ENCODE results near the gene PRDM16.
A peak's percentile ranks its signal among the peaks of the same experiment; 100 is the strongest.

The PRDM16 gene

DNA sequence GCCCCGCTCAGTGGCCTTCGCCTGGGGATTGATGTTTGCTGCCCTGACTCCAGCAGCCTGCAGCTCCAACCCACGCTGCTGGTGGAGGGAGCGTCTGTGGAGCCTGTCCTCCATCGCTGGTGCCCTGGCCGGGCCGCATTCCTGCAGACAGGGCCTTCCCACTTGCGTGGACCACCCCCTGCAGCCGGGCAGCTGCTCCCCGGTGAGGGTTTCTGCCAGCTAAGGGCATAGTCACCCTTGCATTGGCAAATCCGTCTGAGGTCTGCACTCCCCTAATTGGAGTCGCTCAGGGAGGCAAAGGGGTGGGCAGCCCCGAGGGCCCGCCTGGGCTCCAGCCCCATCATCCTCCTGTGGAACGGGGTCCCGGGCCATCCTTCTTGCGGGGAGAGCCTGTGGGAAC, 43.5 kb downstream of the PRDM16 start:
- Histone ChIP-seq H3K4me3 (ENCODE audit: low read depth, low read length) (no peak overlapping the region), H3K9me3 (ENCODE audit: control insufficient read depth, insufficient read depth, low read depth, low read length) (no peaks in the 10 kb centered on the region), H3K27ac (ENCODE audit: extremely low read depth, low read depth, low read length) (no peak overlapping the region), H3K4me1 (ENCODE audit: control insufficient read depth, insufficient read depth, low read length) (no peaks in the 10 kb centered on the region), H3K36me3 (ENCODE audit: control insufficient read depth in 2 of 2, insufficient read depth in 1 of 2, low read length in 2 of 2) (peaks cover 0 to 9% of the 10 kb centered on the region in 2 experiments; a peak in 1 of 3 replicates)
- ChIA-PET CTCF (no interaction called here), POLR2A (no interaction called here)
- TF ChIP-seq ZNF341 (tag by site-specific recombination; IDR thresholded peaks at IDR 0.05; ENCODE audit: low read depth) (0 out of 2 replicates have a peak, but pooled peaks have one; percentile 19), SP7 (tag by site-specific recombination; IDR thresholded peaks at IDR 0.05) (no peak), ZBTB1 (tag by site-specific recombination; IDR thresholded peaks at IDR 0.05) (no peak)

GRCh38 chr1:3113047-3113740, 44.2 kb downstream of the PRDM16 start:
- H3K4me1 ChIP-seq (ENCODE audit: control insufficient read depth, insufficient read depth, low read length), result no peaks in the 10 kb centered on the region
- H3K27ac ChIP-seq (ENCODE audit: extremely low read depth, low read depth, low read length), result no peak overlapping the region
- H3K36me3 ChIP-seq (ENCODE audit: control insufficient read depth in 2 of 2, insufficient read depth in 1 of 2, low read length in 2 of 2), result peaks cover 0 to 8% of the 10 kb centered on the region in 2 experiments; a peak in 1 of 3 replicates
- no peak for TF ChIP-seq ZNF664 (tag by site-specific recombination; IDR thresholded peaks at IDR 0.05)
- TF ChIP-seq ZNF174 (tag by site-specific recombination; IDR thresholded peaks at IDR 0.05), result no peak
- no peak for TF ChIP-seq GFI1B (tag by site-specific recombination; IDR thresholded peaks at IDR 0.05)
- no peak for TF ChIP-seq ZNF658 (tag by site-specific recombination; IDR thresholded peaks at IDR 0.05)
- TF ChIP-seq ZBTB10 (tag by site-specific recombination; IDR thresholded peaks at IDR 0.05), result no peak
- TF ChIP-seq PRDM6 (tag by site-specific recombination; IDR thresholded peaks at IDR 0.05), result no peak
- TF ChIP-seq ZBTB7A (tag by site-specific recombination; IDR thresholded peaks at IDR 0.05; ENCODE audit: low read depth), result no peak
- TF ChIP-seq WT1 (tag by site-specific recombination; IDR thresholded peaks at IDR 0.05), result no peak
- TF ChIP-seq ZNF10 (tag by site-specific recombination; IDR thresholded peaks at IDR 0.05), result no peak
- TF ChIP-seq OVOL3 (tag by site-specific recombination; IDR thresholded peaks at IDR 0.05), result no peak
- no peak for TF ChIP-seq ZNF221 (tag by site-specific recombination; IDR thresholded peaks at IDR 0.05; ENCODE audit: borderline replicate concordance)
- no peak for TF ChIP-seq ZNF112 (tag by site-specific recombination; IDR thresholded peaks at IDR 0.05)
- no peak for TF ChIP-seq ZNF302 (tag by site-specific recombination; IDR thresholded peaks at IDR 0.05; ENCODE audit: low read depth)
- no peak for TF ChIP-seq MYNN (tag by site-specific recombination; IDR thresholded peaks at IDR 0.05; ENCODE audit: borderline replicate concordance)
- TF ChIP-seq ZNF24 (tag by site-specific recombination; IDR thresholded peaks at IDR 0.05), result no peak
- no peak for TF ChIP-seq ZNF791 (tag by site-specific recombination; IDR thresholded peaks at IDR 0.05)
- H3K9me3 ChIP-seq (ENCODE audit: control insufficient read depth, insufficient read depth, low read depth, low read length), result no peaks in the 10 kb centered on the region
- POLR2A ChIA-PET, result no interaction called here
- CTCF ChIA-PET, result no interaction called here
- H3K4me3 ChIP-seq (ENCODE audit: low read depth, low read length), result no peak overlapping the region

DNA sequence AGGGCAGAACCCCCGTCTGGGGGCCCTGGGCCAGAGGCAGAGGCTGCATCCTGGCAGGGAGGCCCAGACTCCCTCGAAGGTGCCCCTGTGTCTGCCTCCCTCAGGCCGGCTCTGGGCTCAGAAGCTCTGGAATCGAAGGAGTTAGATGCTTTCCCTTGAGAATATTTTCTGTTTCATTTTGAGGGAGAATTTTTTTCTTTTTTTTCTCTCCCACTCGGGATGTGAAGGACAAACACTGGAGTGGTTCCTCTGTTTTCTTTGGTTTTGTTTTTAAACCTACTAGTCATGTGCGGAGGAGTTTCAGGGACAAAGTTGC, 44.7 kb downstream of the PRDM16 start:
- no peak for TF ChIP-seq WT1 (tag by site-specific recombination; IDR thresholded peaks at IDR 0.05)
- no peak for TF ChIP-seq KLF7 (tag by site-specific recombination; IDR thresholded peaks at IDR 0.05; ENCODE audit: borderline replicate concordance)
- TF ChIP-seq ZNF664 (tag by site-specific recombination; IDR thresholded peaks at IDR 0.05), result no peak
- TF ChIP-seq ZEB2 (tag by site-specific recombination; IDR thresholded peaks at IDR 0.05), result no peak
- TF ChIP-seq ZXDB (tag by site-specific recombination; IDR thresholded peaks at IDR 0.05), result no peak
- TF ChIP-seq ZNF777 (tag by site-specific recombination; IDR thresholded peaks at IDR 0.05; ENCODE audit: borderline replicate concordance), result no peak
- TF ChIP-seq KLF9 (tag by site-specific recombination; IDR thresholded peaks at IDR 0.05; ENCODE audit: low read depth), result no peak
- Histone ChIP-seq H3K4me1 (ENCODE audit: control insufficient read depth, insufficient read depth, low read length) (no peaks in the 10 kb centered on the region), H3K36me3 (ENCODE audit: control insufficient read depth in 2 of 2, insufficient read depth in 1 of 2, low read length in 2 of 2) (peaks cover 0 to 8% of the 10 kb centered on the region in 2 experiments; a peak in 1 of 3 replicates), H3K9me3 (ENCODE audit: control insufficient read depth, insufficient read depth, low read depth, low read length) (no peaks in the 10 kb centered on the region), H3K27ac (ENCODE audit: extremely low read depth, low read depth, low read length) (no peak overlapping the region), H3K4me3 (ENCODE audit: low read depth, low read length) (no peak overlapping the region)
- ChIA-PET CTCF (no interaction called here), POLR2A (no interaction called here)
